Suprapubic skin (tissue), 4 donors: ENCODE data around the gene SLC33A1. TPM values are rescaled to one million over a fixed set of nuclear protein-coding genes. Genes with fewer than 3 reads are reported as not detected.
"Not testable (repeated sequence)": the region's sequence is repeated elsewhere in the genome, so short reads cannot be mapped to it uniquely, and the experiment has no call there.

Experiments
- DNase-seq, 2 donors: peaks; one replicate each; pipeline ENCODE4 v3.0.0-alpha.2; 2019; ENCODE audit warnings: low spot score in 2 of 2
- H3K27ac ChIP-seq: fragments of 200-600 bp; sonication (generic); one replicate; pipeline ENCODE4 v1.5.1; 2019
- H3K27me3 ChIP-seq: fragments of 200-600 bp; sonication (generic); one replicate; pipeline ENCODE4 v1.5.1; 2019
- H3K36me3 ChIP-seq: fragments of 200-600 bp; sonication (generic); one replicate; pipeline ENCODE4 v1.5.1; 2019
- H3K4me1 ChIP-seq: fragments of 200-600 bp; sonication (generic); one replicate; pipeline ENCODE4 v1.5.1; 2019
- H3K4me3 ChIP-seq: fragments of 200-600 bp; sonication (generic); one replicate; pipeline ENCODE4 v1.5.1; 2019; ENCODE audit warnings: mild to moderate bottlenecking
- H3K9me3 ChIP-seq: fragments of 200-600 bp; sonication (generic); one replicate; pipeline ENCODE4 v1.5.1; 2019
- CTCF ChIP-seq, 2 donors: fragments of 200-600 bp in 1 of 2; fragments of 450-650 bp in 1 of 2; sonication (generic) in 1 of 2; IDR thresholded peaks; one replicate each; pipeline ENCODE4 v1.5.1; 2016 to 2019; ENCODE audit warnings: antibody characterized with exemption in 2 of 2, mild to moderate bottlenecking in 1 of 2, moderate library complexity in 1 of 2
- EP300 ChIP-seq: sonication (generic); formaldehyde crosslinking; IDR thresholded peaks from one replicate; pipeline ENCODE4 v1.6.1; 2017; ENCODE audit warnings: antibody characterized with exemption
- POLR2A ChIP-seq, 2 donors: fragments of 450-650 bp; IDR thresholded peaks; one replicate each; pipeline ENCODE4 v1.6.1; 2017; ENCODE audit warnings: antibody characterized with exemption in 2 of 2, mild to moderate bottlenecking in 2 of 2, moderate library complexity in 2 of 2
- POLR2AphosphoS5 ChIP-seq, 3 donors: sonication (generic); formaldehyde crosslinking; IDR thresholded peaks; one replicate each; pipeline ENCODE4 v1.6.1; 2017; ENCODE audit warnings: antibody characterized with exemption in 3 of 3
- WGBS: methylation state at CpG from one replicate; pipeline ENCODE4 v1.1.5; 2018; 5-methylcytosine and 5-hydroxymethylcytosine counted together
- total RNA-seq, 4 donors: library from RNA; depleted of rRNA; stranded (reverse); fragments of >200 nt; gene quantifications; one replicate each; pipeline ENCODE4 v1.1.0, GENCODE V29; 2016

The SLC33A1 gene
- total RNA-seq, 4 donors from 2014 or later, result 21.2 to 25.4 (median 22.9) TPM

DNA sequence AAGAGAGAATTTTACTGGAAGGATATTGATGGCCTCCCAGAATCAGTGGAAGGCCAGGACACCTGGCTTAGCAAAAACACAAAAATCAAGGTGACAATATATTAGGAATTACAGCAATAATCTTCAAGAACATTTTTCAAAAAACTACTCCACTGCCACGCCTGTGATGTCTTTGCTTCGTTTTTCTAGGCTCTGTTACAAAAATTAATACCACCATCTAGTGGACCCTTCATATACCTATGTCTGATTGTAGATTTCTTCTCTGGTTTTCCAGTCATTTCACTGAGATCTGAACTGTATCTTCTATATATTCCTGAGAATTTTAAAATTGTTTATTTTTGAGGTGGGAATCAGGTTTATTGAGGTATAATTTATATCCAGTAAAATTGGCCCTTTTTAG is 5.6 kb upstream of the SLC33A1 start:
- WGBS, result 13% methylated on average over 2 of the region's 2 CpGs
- no peak overlapping the region for H3K27ac ChIP-seq
- H3K4me3 ChIP-seq, result no peak overlapping the region
- H3K9me3 ChIP-seq, result no peaks in the 10 kb centered on the region
- DNase-seq, result no peak
- no peaks in the 10 kb centered on the region for H3K27me3 ChIP-seq
- no peaks in the 10 kb centered on the region for H3K36me3 ChIP-seq
- TF ChIP-seq EP300, result no peak
- no peak for TF ChIP-seq POLR2AphosphoS5 (IDR thresholded peaks at IDR 0.05)
- TF ChIP-seq POLR2A (IDR thresholded peaks at IDR 0.05), result no peak
- no peak for TF ChIP-seq CTCF (IDR thresholded peaks at IDR 0.05)
- peaks cover 3% of the 10 kb centered on the region for H3K4me1 ChIP-seq

DNA sequence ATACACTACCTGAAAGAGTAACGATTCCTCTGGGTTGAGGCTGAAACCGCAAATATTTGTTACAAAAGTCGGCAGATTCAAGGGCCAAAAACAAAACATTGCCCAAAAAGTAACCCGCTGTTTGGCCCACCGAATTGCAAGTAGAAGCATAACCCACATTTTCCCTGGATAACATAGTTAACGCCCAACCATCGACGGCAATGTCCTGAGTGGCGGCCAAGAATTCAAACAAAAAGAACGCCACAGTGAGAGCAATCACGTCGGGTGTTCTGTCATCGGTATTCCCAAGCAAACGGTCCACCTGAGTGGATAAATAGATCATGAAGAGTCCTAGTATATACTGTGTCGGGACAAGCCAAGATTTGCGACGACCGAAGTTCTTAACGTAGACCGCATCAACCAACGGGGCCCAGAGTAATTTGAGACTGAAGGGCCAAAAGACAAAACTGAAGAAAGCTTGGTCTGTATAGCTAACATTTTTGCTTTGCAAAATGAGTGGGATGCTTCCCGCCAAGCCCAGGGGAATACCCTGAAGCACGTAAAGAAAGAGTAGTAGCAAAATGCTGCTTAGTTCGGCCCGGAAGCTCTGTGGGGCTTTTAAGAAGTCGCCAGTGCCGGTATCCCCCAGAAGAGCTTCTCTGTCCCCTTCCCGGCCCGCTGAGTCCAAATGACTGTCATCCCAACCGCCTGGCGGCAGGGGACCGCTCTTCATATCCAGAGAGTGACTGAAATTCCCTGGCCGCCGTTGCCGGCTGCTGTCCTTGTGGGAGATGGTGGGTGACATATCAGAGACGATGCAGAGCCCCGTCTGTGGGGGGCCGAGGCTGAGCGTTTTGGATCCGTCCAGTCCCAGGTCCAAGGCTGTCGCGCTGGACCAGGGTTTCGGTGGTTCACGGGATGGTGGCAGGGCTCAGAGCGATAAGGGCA is 750 bp downstream of the SLC33A1 start:
- no peak for TF ChIP-seq POLR2AphosphoS5 (IDR thresholded peaks at IDR 0.05)
- peak; percentile 6 to 21 for TF ChIP-seq CTCF (IDR thresholded peaks at IDR 0.05)
- Histone ChIP-seq H3K4me1 (peaks cover 55% of the 10 kb centered on the region), H3K4me3 (peak overlapping the region; percentile 92), H3K27ac (peak overlapping the region; percentile 93), H3K9me3 (no peaks in the 10 kb centered on the region), H3K36me3 (no peaks in the 10 kb centered on the region), H3K27me3 (no peaks in the 10 kb centered on the region)
- DNase-seq, result peak; percentile 74 to 81
- 2% methylated on average over 41 of the region's 45 CpGs for WGBS

DNA sequence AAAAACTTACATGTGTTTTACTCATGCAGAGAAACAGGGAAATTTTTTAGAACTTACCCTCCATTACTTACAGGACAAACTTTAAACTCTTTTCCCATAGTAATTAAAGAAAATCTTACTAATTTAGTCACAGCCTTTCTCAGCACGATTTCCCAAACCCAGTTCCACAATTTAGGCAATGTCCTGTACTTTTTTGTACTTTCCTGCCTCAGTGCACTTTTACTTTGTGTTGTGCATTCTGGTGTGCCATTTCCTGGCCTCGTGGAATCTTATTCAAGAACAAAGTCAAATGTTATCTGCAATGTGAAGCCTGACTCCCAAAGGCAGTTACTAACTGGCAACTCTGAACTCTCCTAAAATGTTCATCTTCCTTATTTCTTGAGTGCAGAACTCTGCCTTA is 1.9 kb downstream of the SLC33A1 start:
- Histone ChIP-seq H3K27me3 (no peaks in the 10 kb centered on the region), H3K9me3 (no peaks in the 10 kb centered on the region), H3K27ac (no peak overlapping the region), H3K4me3 (peak overlapping the region; percentile 92), H3K36me3 (no peaks in the 10 kb centered on the region), H3K4me1 (peaks cover 61% of the 10 kb centered on the region)
- no peak for TF ChIP-seq POLR2AphosphoS5 (IDR thresholded peaks at IDR 0.05)
- no peak for TF ChIP-seq POLR2A (IDR thresholded peaks at IDR 0.05)
- no peak for TF ChIP-seq CTCF (IDR thresholded peaks at IDR 0.05)
- TF ChIP-seq EP300, result no peak
- WGBS, result 24% methylated on average over 2 of the region's 2 CpGs
- DNase-seq, result no peak

GRCh38 chr3:155849404-155849803 is 4.8 kb downstream of the SLC33A1 start:
- peaks cover 73% of the 10 kb centered on the region for H3K4me1 ChIP-seq
- H3K27ac ChIP-seq, H3K9me3 ChIP-seq, H3K27me3 ChIP-seq, H3K36me3 ChIP-seq, DNase-seq, H3K4me3 ChIP-seq: not testable (repeated sequence)
- 95% methylated on average over 3 of the region's 3 CpGs for WGBS

DNA sequence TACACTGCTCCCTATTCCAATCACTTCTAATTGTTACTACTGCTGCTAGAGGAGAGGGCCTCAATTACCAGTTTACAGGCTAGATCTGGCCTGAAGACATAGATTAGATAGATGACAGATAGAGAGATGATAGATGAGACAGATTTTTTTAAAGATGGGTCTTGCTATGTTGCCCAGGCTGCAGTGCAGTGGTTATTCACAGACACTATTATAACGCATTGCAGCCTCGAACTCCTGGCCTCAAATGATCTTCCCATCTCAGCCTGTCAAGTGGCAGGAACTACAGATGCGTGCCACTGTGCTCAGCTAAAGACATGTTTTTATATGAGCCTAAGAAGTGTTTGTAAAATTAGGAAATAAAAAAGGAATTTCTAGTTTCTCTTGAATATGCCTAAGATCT is 6.2 kb downstream of the SLC33A1 start:
- no peak for DNase-seq
- WGBS, result 98% methylated on average over 3 of the region's 3 CpGs
- no peaks in the 10 kb centered on the region for H3K9me3 ChIP-seq
- TF ChIP-seq CTCF (IDR thresholded peaks at IDR 0.05), result no peak
- TF ChIP-seq EP300, result no peak
- TF ChIP-seq POLR2A (IDR thresholded peaks at IDR 0.05), result no peak
- no peak for TF ChIP-seq POLR2AphosphoS5 (IDR thresholded peaks at IDR 0.05)
- no peak overlapping the region for H3K27ac ChIP-seq
- no peaks in the 10 kb centered on the region for H3K27me3 ChIP-seq
- H3K36me3 ChIP-seq, result peaks cover 3% of the 10 kb centered on the region
- peaks cover 66% of the 10 kb centered on the region for H3K4me1 ChIP-seq
- H3K4me3 ChIP-seq, result no peak overlapping the region
